ENCODE results near the gene MAGEB10. TPM values are rescaled to one million over a fixed set of nuclear protein-coding genes. Genes with fewer than 3 reads are reported as not detected.

The MAGEB10 gene
- under 1 TPM in 1 of 7 donors, not detected in 6; 0.15 TPM for total RNA-seq
- polyA plus RNA-seq: under 1 TPM in 1 of 2 donors, not detected in 1; 0.04 TPM
- long read RNA-seq, donor 1: 0 reads
- long read RNA-seq, donor 2, partial matches to known transcripts: 0 of 3 reads
- long read RNA-seq, donor 2, other reads (novel, unspliced or antisense): 0 of 3 reads
- long read RNA-seq, donor 3: 0 reads

GRCh38 chrX:27807690-27808089 lies at the start of gene MAGEB10:
Gene MAGEB10, plus strand, starts transcription at chrX:27807990. Its CDS starts 13,317 bp downstream, at chrX:27821307.
- Histone ChIP-seq H3K4me1 (ENCODE audit: insufficient read depth) (no peaks in the 10 kb centered on the region), H3K9me3 (no peaks in the 10 kb centered on the region), H3K27me3 (no peaks in the 10 kb centered on the region), H3K36me3 (no peaks in the 10 kb centered on the region), H3K4me3 (no peak within 1 kb of the TSS), H3K27ac (no peak within 1 kb of the TSS)
- WGBS, 3 donors: 87 to 93% (median 90%) methylated on average over 17 of the region's 17 CpGs
- no peak for DNase-seq
- intact Hi-C loops (cut with DNase I): no loop called here
- TF ChIP-seq POLR2A (IDR thresholded peaks at IDR 0.05): no peak
- TF ChIP-seq EP300 (IDR thresholded peaks at IDR 0.05): no peak
- no peak for TF ChIP-seq CTCF (IDR thresholded peaks at IDR 0.05)

DNA sequence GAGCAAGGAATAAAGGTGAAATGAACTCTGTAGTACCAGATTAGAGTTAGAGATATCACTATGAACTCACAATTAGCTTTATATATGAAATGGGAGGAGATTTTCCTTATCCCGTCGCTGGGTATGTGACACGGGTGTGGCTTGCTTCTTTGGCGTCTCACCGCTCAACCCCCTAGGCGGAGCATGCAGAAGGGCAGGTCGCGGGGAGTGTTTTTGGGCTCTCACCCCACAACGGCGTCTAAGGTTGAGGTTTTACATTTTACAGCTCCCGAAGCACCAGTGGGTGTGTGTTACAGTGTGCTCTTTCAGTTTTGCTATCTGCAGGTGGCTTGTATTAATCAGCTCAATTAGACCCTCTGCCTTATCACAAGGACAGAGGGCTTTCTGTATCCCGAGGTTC lies 42.1 kb upstream of the MAGEB10 start:
- H3K4me3 ChIP-seq: no peak overlapping the region
- no peaks in the 10 kb centered on the region for H3K36me3 ChIP-seq
- H3K27me3 ChIP-seq: no peaks in the 10 kb centered on the region
- no peak for DNase-seq
- WGBS, 3 donors: 72 to 77% (median 75%) methylated on average over 12 of the region's 12 CpGs
- TF ChIP-seq POLR2A (IDR thresholded peaks at IDR 0.05) (no peak), CTCF (IDR thresholded peaks at IDR 0.05) (no peak), EP300 (IDR thresholded peaks at IDR 0.05) (no peak)
- no peak overlapping the region for H3K27ac ChIP-seq
- intact Hi-C loops (cut with DNase I): no loop called here
- H3K4me1 ChIP-seq (ENCODE audit: insufficient read depth): no peaks in the 10 kb centered on the region
- H3K9me3 ChIP-seq: no peaks in the 10 kb centered on the region

DNA sequence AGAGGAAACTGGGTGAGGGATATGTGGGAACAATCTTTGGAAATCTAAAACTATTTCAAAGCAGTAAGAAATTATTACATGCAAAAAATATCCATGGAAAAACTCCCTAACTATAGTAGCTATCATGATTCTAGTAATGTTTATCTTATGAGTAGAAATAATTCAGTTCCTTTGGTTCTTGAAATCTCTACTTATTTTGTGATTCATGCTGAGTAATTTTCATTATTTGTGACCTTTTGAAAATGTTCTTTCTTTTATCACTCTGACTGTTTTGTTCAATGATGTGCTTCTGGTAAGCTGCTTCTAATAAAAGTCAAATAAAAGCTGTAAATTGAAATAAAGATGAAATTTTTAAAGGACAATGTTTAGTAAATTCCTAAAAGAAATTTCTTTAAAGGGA lies 40.4 kb upstream of the MAGEB10 start:
- no peak overlapping the region for H3K27ac ChIP-seq
- no peaks in the 10 kb centered on the region for H3K4me1 ChIP-seq (ENCODE audit: insufficient read depth)
- no peaks in the 10 kb centered on the region for H3K9me3 ChIP-seq
- H3K36me3 ChIP-seq: no peaks in the 10 kb centered on the region
- no peak overlapping the region for H3K4me3 ChIP-seq
- intact Hi-C loops (cut with DNase I): no loop called here
- H3K27me3 ChIP-seq: no peaks in the 10 kb centered on the region
- no peak for TF ChIP-seq POLR2A (IDR thresholded peaks at IDR 0.05)
- no peak for TF ChIP-seq EP300 (IDR thresholded peaks at IDR 0.05)
- TF ChIP-seq CTCF (IDR thresholded peaks at IDR 0.05): no peak
- no peak for DNase-seq

- no peak for DNase-seq
- Histone ChIP-seq H3K27me3 (no peaks in the 10 kb centered on the region), H3K4me3 (no peak overlapping the region), H3K9me3 (no peaks in the 10 kb centered on the region), H3K36me3 (no peaks in the 10 kb centered on the region), H3K4me1 (ENCODE audit: insufficient read depth) (no peaks in the 10 kb centered on the region), H3K27ac (no peak overlapping the region)
- WGBS, 3 donors: 57 to 79% (median 66%) methylated on average over 2 of the region's 2 CpGs
- TF ChIP-seq CTCF (IDR thresholded peaks at IDR 0.05) (no peak), EP300 (IDR thresholded peaks at IDR 0.05) (no peak), POLR2A (IDR thresholded peaks at IDR 0.05) (no peak)
- intact Hi-C loops (cut with DNase I): no loop called here
Observed at GRCh38 chrX:27775984-27776383, 31.8 kb upstream of the MAGEB10 start.
